Measurements from ENCODE around the gene NRXN3.
"Not testable (repeated sequence)": the region's sequence is repeated elsewhere in the genome, so short reads cannot be mapped to it uniquely, and the experiment has no call there.

Gene NRXN3

GRCh38 chr14:78524766-78525165 is 354.6 kb downstream of the NRXN3 start:
- H3K9me3 Mint-ChIP-seq = no peaks in the 10 kb centered on the region
- no peak overlapping the region for H3K27ac Mint-ChIP-seq
- H3K27me3 Mint-ChIP-seq = no peaks in the 10 kb centered on the region
- H3K4me1 Mint-ChIP-seq (ENCODE audit: low read depth) = no peaks in the 10 kb centered on the region
- no peak overlapping the region for H3K4me3 Mint-ChIP-seq
- H3K36me3 Mint-ChIP-seq (ENCODE audit: low read depth) = no peaks in the 10 kb centered on the region

- Mint-ChIP-seq H3K27me3 (no peaks in the 10 kb centered on the region), H3K27ac (no peak overlapping the region), H3K4me1 (ENCODE audit: low read depth) (no peaks in the 10 kb centered on the region), H3K4me3 (no peak overlapping the region), H3K9me3 (peaks cover 16% of the 10 kb centered on the region), H3K36me3 (ENCODE audit: low read depth) (no peaks in the 10 kb centered on the region)
These were observed 359.9 kb downstream of the NRXN3 start for GRCh38 chr14:78530078-78530477.

- Mint-ChIP-seq H3K27me3 (no peaks in the 10 kb centered on the region), H3K27ac (no peak overlapping the region), H3K36me3 (ENCODE audit: low read depth) (no peaks in the 10 kb centered on the region), H3K4me1 (ENCODE audit: low read depth) (no peaks in the 10 kb centered on the region), H3K9me3 (peaks cover 23% of the 10 kb centered on the region), H3K4me3 (no peak overlapping the region)
These were observed 364.0 kb downstream of the NRXN3 start for GRCh38 chr14:78534141-78534540.

- Mint-ChIP-seq H3K4me3 (no peak overlapping the region), H3K36me3 (ENCODE audit: low read depth) (no peaks in the 10 kb centered on the region), H3K9me3 (peaks cover 23% of the 10 kb centered on the region), H3K27me3 (no peaks in the 10 kb centered on the region), H3K4me1 (ENCODE audit: low read depth) (no peaks in the 10 kb centered on the region), H3K27ac (no peak overlapping the region)
These were observed 364.9 kb downstream of the NRXN3 start for GRCh38 chr14:78535041-78535440.

- not testable (repeated sequence) for H3K27ac Mint-ChIP-seq; H3K27me3 Mint-ChIP-seq; H3K4me1 Mint-ChIP-seq (ENCODE audit: low read depth); H3K9me3 Mint-ChIP-seq; H3K36me3 Mint-ChIP-seq (ENCODE audit: low read depth); H3K4me3 Mint-ChIP-seq
These were observed 371.6 kb downstream of the NRXN3 start for GRCh38 chr14:78541788-78542187.

- Mint-ChIP-seq H3K27ac (no peak overlapping the region), H3K9me3 (peaks cover 5% of the 10 kb centered on the region), H3K36me3 (ENCODE audit: low read depth) (no peaks in the 10 kb centered on the region), H3K4me1 (ENCODE audit: low read depth) (no peaks in the 10 kb centered on the region), H3K4me3 (no peak overlapping the region), H3K27me3 (peaks cover under 1% of the 10 kb centered on the region)
These were observed 373.3 kb downstream of the NRXN3 start for GRCh38 chr14:78543433-78543832.

- H3K4me1 Mint-ChIP-seq (ENCODE audit: low read depth) = no peaks in the 10 kb centered on the region
- no peak overlapping the region for H3K27ac Mint-ChIP-seq
- no peaks in the 10 kb centered on the region for H3K9me3 Mint-ChIP-seq
- no peaks in the 10 kb centered on the region for H3K27me3 Mint-ChIP-seq
- no peaks in the 10 kb centered on the region for H3K36me3 Mint-ChIP-seq (ENCODE audit: low read depth)
- H3K4me3 Mint-ChIP-seq = no peak overlapping the region
These were observed 390.9 kb downstream of the NRXN3 start for GRCh38 chr14:78561074-78561473.

- Mint-ChIP-seq H3K36me3 (ENCODE audit: low read depth) (no peaks in the 10 kb centered on the region), H3K27ac (no peak overlapping the region)
These were observed 396.1 kb downstream of the NRXN3 start for GRCh38 chr14:78566026-78566858.

GRCh38 chr14:78566859-78567172 is 396.6 kb downstream of the NRXN3 start:
- no peak overlapping the region for H3K4me3 Mint-ChIP-seq
- no peaks in the 10 kb centered on the region for H3K4me1 Mint-ChIP-seq (ENCODE audit: low read depth)
- H3K27ac Mint-ChIP-seq = no peak overlapping the region
- peaks cover 4% of the 10 kb centered on the region for H3K27me3 Mint-ChIP-seq
- H3K36me3 Mint-ChIP-seq (ENCODE audit: low read depth) = no peaks in the 10 kb centered on the region
- H3K9me3 Mint-ChIP-seq = no peaks in the 10 kb centered on the region

More at GRCh38 chr14:78566026-78566858, 396.1 kb downstream of the NRXN3 start:
- Mint-ChIP-seq H3K4me3 (no peak overlapping the region), H3K27me3 (peaks cover 4% of the 10 kb centered on the region), H3K9me3 (no peaks in the 10 kb centered on the region), H3K4me1 (ENCODE audit: low read depth) (no peaks in the 10 kb centered on the region)

- H3K27me3 Mint-ChIP-seq = peaks cover 4% of the 10 kb centered on the region
- H3K4me3 Mint-ChIP-seq = no peak overlapping the region
- no peaks in the 10 kb centered on the region for H3K4me1 Mint-ChIP-seq (ENCODE audit: low read depth)
- no peak overlapping the region for H3K27ac Mint-ChIP-seq
- H3K9me3 Mint-ChIP-seq = no peaks in the 10 kb centered on the region
- no peaks in the 10 kb centered on the region for H3K36me3 Mint-ChIP-seq (ENCODE audit: low read depth)
These were observed 397.2 kb downstream of the NRXN3 start for GRCh38 chr14:78567343-78567742.

GRCh38 chr14:78573736-78574135 is 403.6 kb downstream of the NRXN3 start:
- not testable (repeated sequence) for H3K27me3 Mint-ChIP-seq; H3K36me3 Mint-ChIP-seq (ENCODE audit: low read depth); H3K4me3 Mint-ChIP-seq; H3K27ac Mint-ChIP-seq; H3K4me1 Mint-ChIP-seq (ENCODE audit: low read depth)
- H3K9me3 Mint-ChIP-seq = peaks cover 22% of the 10 kb centered on the region

GRCh38 chr14:78576437-78577166 is 406.4 kb downstream of the NRXN3 start:
- Mint-ChIP-seq H3K27me3 (peaks cover 3% of the 10 kb centered on the region), H3K9me3 (peaks cover 22% of the 10 kb centered on the region), H3K4me1 (ENCODE audit: low read depth) (no peaks in the 10 kb centered on the region), H3K36me3 (ENCODE audit: low read depth) (no peaks in the 10 kb centered on the region), H3K27ac (no peak overlapping the region), H3K4me3 (no peak overlapping the region)

GRCh38 chr14:78581229-78581628 is 411.1 kb downstream of the NRXN3 start:
- no peaks in the 10 kb centered on the region for H3K36me3 Mint-ChIP-seq (ENCODE audit: low read depth)
- H3K27me3 Mint-ChIP-seq = peaks cover 3% of the 10 kb centered on the region
- no peaks in the 10 kb centered on the region for H3K4me1 Mint-ChIP-seq (ENCODE audit: low read depth)
- H3K27ac Mint-ChIP-seq = no peak overlapping the region
- no peak overlapping the region for H3K4me3 Mint-ChIP-seq
- no peaks in the 10 kb centered on the region for H3K9me3 Mint-ChIP-seq

GRCh38 chr14:78586681-78587080 is 416.5 kb downstream of the NRXN3 start:
- Mint-ChIP-seq H3K4me3 (no peak overlapping the region), H3K9me3 (no peaks in the 10 kb centered on the region), H3K27ac (no peak overlapping the region), H3K36me3 (ENCODE audit: low read depth) (no peaks in the 10 kb centered on the region), H3K4me1 (ENCODE audit: low read depth) (no peaks in the 10 kb centered on the region), H3K27me3 (no peaks in the 10 kb centered on the region)

GRCh38 chr14:78588906-78589305 is 418.7 kb downstream of the NRXN3 start:
- H3K27ac Mint-ChIP-seq = no peak overlapping the region
- no peaks in the 10 kb centered on the region for H3K36me3 Mint-ChIP-seq (ENCODE audit: low read depth)
- H3K4me1 Mint-ChIP-seq (ENCODE audit: low read depth) = no peaks in the 10 kb centered on the region
- H3K27me3 Mint-ChIP-seq = no peaks in the 10 kb centered on the region
- no peak overlapping the region for H3K4me3 Mint-ChIP-seq
- H3K9me3 Mint-ChIP-seq = no peaks in the 10 kb centered on the region
